ENCODE results near the gene MYO15B. TPM values are rescaled to one million over a fixed set of nuclear protein-coding genes. Genes with fewer than 3 reads are reported as not detected.

The MYO15B gene
- total and polyA plus RNA-seq, 10 donors: 123 to 569 (median 347) TPM

DNA sequence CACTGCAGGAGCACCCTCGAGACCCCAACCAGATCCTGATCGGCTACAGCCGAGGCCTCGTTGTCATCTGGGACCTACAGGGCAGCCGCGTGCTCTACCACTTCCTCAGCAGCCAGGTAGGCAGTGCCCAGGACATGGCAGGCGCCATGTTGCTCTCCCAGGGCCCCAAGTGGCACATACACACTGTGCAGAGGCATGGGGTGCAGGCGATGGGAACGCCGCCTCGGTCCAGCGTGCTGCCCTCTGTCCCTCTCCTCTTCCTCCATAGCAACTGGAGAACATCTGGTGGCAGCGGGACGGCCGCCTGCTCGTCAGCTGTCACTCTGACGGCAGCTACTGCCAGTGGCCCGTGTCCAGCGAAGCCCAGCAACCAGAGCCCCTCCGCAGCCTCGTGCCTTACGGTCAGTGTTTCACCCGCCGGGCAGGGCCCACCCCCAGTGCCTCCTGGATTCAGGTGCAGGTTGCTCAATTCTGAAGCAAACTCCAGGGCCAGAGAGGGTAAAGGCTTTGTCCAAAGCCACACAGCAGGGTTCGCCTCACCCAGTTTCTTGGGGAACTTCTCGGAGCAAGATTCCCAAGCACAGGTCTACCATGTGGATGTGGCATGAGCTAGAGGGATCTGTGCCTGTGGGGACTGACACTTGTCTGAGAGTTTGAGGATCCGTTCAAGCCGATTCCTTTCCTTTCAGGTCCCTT lies 24.4 kb upstream of the MYO15B start:
- Histone ChIP-seq H3K27ac (no peak overlapping the region), H3K27me3 (replicated peaks in 1 of 7) (no peaks in the 10 kb centered on the region), H3K9me3 (no peaks in the 10 kb centered on the region), H3K36me3 (peaks cover 0 to 87% (median 35%) of the 10 kb centered on the region in 6 donors), H3K4me3 (no peak overlapping the region), H3K4me1 (peaks cover 0 to 13% (median 4%) of the 10 kb centered on the region in 6 donors)
- WGBS, 5 donors: 86 to 96% (median 94%) methylated on average over 13 to 28 of the region's 28 CpGs
- DNase-seq: no peak
- TF ChIP-seq, protein P1, sequence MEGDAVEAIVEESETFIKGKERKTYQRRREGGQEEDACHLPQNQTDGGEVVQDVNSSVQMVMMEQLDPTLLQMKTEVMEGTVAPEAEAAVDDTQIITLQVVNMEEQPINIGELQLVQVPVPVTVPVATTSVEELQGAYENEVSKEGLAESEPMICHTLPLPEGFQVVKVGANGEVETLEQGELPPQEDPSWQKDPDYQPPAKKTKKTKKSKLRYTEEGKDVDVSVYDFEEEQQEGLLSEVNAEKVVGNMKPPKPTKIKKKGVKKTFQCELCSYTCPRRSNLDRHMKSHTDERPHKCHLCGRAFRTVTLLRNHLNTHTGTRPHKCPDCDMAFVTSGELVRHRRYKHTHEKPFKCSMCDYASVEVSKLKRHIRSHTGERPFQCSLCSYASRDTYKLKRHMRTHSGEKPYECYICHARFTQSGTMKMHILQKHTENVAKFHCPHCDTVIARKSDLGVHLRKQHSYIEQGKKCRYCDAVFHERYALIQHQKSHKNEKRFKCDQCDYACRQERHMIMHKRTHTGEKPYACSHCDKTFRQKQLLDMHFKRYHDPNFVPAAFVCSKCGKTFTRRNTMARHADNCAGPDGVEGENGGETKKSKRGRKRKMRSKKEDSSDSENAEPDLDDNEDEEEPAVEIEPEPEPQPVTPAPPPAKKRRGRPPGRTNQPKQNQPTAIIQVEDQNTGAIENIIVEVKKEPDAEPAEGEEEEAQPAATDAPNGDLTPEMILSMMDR (IDR thresholded peaks at IDR 0.05 in 8 of 11, conservative IDR thresholded peaks at IDR 0.05 in 3 of 11): no peak
- no peak for TF ChIP-seq POLR2A (IDR thresholded peaks at IDR 0.05)
- peak in 1 of 3 donors; percentile 19 for TF ChIP-seq POLR2AphosphoS5 (IDR thresholded peaks at IDR 0.05)
- intact Hi-C loops (cut with DNase I; ENCODE audit: low total_unique reads): no loop called here

DNA sequence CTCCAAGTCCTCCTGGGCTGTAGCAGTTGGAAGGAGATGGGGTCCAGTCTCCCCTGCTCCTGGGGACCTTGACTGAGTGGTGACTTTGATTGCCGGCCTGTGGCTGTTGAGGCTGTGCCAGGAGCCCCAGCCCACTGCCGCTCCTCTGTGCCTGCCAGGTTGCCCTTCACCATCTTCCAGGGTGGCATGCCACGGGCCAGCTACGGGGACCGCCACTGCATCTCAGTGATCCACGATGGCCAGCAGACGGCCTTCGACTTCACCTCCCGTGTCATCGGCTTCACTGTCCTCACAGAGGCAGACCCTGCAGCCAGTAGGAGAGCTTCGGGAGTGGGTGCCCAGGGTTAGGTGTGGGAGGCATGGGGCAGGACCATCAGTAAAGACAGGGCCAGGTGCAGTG lies 23.4 kb upstream of the MYO15B start:
- Histone ChIP-seq H3K4me1 (peaks cover 0 to 13% (median 4%) of the 10 kb centered on the region in 6 donors), H3K27ac (no peak overlapping the region), H3K27me3 (replicated peaks in 1 of 7) (no peaks in the 10 kb centered on the region), H3K9me3 (no peaks in the 10 kb centered on the region), H3K36me3 (peaks cover 0 to 87% (median 43%) of the 10 kb centered on the region in 6 donors), H3K4me3 (no peak overlapping the region)
- intact Hi-C loops (cut with DNase I; ENCODE audit: low total_unique reads): no loop called here
- 90 to 100% (median 94%) methylated on average over 10 to 11 of the region's 11 CpGs for WGBS, 5 donors
- no peak for DNase-seq
- TF ChIP-seq POLR2A (IDR thresholded peaks at IDR 0.05): no peak
- TF ChIP-seq POLR2AphosphoS5 (IDR thresholded peaks at IDR 0.05): no peak
- TF ChIP-seq, protein P1 (IDR thresholded peaks at IDR 0.05 in 8 of 11, conservative IDR thresholded peaks at IDR 0.05 in 3 of 11): no peak

DNA sequence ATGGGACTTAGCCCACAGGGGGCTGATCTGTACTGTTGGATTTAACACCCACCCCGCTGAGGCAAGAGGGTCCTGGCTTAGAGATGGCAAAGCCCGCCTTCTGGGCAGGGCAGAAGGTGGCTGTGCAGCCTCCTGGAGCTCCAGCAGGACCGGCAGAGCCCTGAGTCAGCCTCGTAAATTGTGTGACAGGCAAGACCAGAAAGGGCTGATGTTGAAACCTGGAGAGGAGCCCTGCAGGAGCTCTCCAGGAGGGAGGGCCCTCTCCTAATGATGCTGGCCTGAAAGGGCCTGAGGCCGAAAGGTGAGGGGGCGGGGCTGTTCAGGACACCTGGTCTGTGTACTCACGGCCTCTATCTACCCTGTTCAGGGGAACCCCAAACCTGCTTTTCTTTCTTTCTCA lies 22.5 kb upstream of the MYO15B start:
- no peak overlapping the region for H3K27ac ChIP-seq
- peaks cover 0 to 87% (median 45%) of the 10 kb centered on the region in 6 donors for H3K36me3 ChIP-seq
- H3K27me3 ChIP-seq (replicated peaks in 1 of 7): no peaks in the 10 kb centered on the region
- WGBS, 5 donors: 80 to 93% (median 87%) methylated on average over 7 of the region's 7 CpGs
- TF ChIP-seq POLR2AphosphoS5 (IDR thresholded peaks at IDR 0.05) (no peak), POLR2A (IDR thresholded peaks at IDR 0.05) (no peak)
- TF ChIP-seq, protein P1 (IDR thresholded peaks at IDR 0.05 in 8 of 11, conservative IDR thresholded peaks at IDR 0.05 in 3 of 11): no peak
- DNase-seq: no peak
- intact Hi-C loops (cut with DNase I; ENCODE audit: low total_unique reads): no loop called here
- no peak overlapping the region for H3K4me3 ChIP-seq
- H3K4me1 ChIP-seq: peaks cover 0 to 16% (median 4%) of the 10 kb centered on the region in 6 donors
- no peaks in the 10 kb centered on the region for H3K9me3 ChIP-seq

DNA sequence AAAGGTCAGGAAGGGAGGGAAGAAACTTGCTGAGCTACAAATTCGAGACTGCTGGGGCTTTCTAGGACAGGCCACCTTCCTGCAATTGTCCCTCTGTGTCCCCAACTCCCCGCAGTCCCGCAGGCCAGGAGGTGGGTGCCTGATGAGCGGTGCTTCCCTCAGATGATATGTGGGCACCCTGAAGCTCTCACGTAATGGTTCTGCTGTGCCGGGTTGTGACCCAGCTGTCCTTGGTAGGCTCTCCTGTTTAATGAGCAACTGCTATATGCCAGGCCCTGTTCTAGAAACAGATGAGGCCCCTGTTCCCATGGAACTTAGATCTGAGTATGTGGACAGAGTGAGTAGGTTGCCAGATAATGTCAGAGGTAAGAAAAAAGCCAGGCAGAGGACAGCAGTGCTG lies 22.0 kb upstream of the MYO15B start:
- H3K27me3 ChIP-seq (replicated peaks in 1 of 7): no peaks in the 10 kb centered on the region
- no peak overlapping the region for H3K27ac ChIP-seq
- intact Hi-C loops (cut with DNase I; ENCODE audit: low total_unique reads): no loop called here
- TF ChIP-seq, protein P1 (IDR thresholded peaks at IDR 0.05 in 8 of 11, conservative IDR thresholded peaks at IDR 0.05 in 3 of 11): no peak
- TF ChIP-seq POLR2AphosphoS5 (IDR thresholded peaks at IDR 0.05): no peak
- TF ChIP-seq POLR2A (IDR thresholded peaks at IDR 0.05): no peak
- H3K4me3 ChIP-seq: no peak overlapping the region
- DNase-seq: no peak
- no peaks in the 10 kb centered on the region for H3K9me3 ChIP-seq
- WGBS, 5 donors: 88 to 92% (median 88%) methylated on average over 6 of the region's 6 CpGs
- peaks cover 0 to 89% (median 49%) of the 10 kb centered on the region in 6 donors for H3K36me3 ChIP-seq
- H3K4me1 ChIP-seq: peaks cover 0 to 21% (median 9%) of the 10 kb centered on the region in 6 donors

Data from spleen (tissue), 11 donors.